Tibial nerve (tissue), 4 donors: ENCODE results near the gene ANO5. TPM values are rescaled to one million over a fixed set of nuclear protein-coding genes. Genes with fewer than 3 reads are reported as not detected.

ENCODE experiments used
- DNase-seq, 2 donors: peaks; one replicate each; pipeline ENCODE4 v3.0.0-alpha.2; 2019; ENCODE audit warnings: low spot score in 2 of 2
- H3K27ac ChIP-seq, 4 donors: fragments of 200-600 bp; sonication (generic) in 3 of 4; one replicate each; pipeline ENCODE4 v1.5.1; 2017 to 2019; ENCODE audit warnings: mild to moderate bottlenecking in 1 of 4
- H3K27me3 ChIP-seq, 2 donors: fragments of 200-600 bp; sonication (generic) in 1 of 2; one replicate each; pipeline versions ENCODE4 v1.5.1 to v1.6.0; 2017 to 2019
- H3K36me3 ChIP-seq, 3 donors: fragments of 200-600 bp; sonication (generic); one replicate each; pipeline ENCODE4 v1.5.1; 2018 to 2019
- H3K4me1 ChIP-seq, 4 donors: fragments of 200-600 bp; sonication (generic) in 3 of 4; one replicate each; pipeline ENCODE4 v1.5.1; 2017 to 2019
- H3K4me3 ChIP-seq, 4 donors: fragments of 200-600 bp; sonication (generic) in 3 of 4; one replicate each; pipeline ENCODE4 v1.5.1; 2017 to 2019; ENCODE audit warnings: mild to moderate bottlenecking in 1 of 4, moderate library complexity in 1 of 4
- H3K9me3 ChIP-seq, 4 donors: fragments of 200-600 bp; sonication (generic) in 3 of 4; one replicate each; pipeline ENCODE4 v1.5.1; 2017 to 2019
- EP300 ChIP-seq, 2 donors: sonication (generic); formaldehyde crosslinking; IDR thresholded peaks; one replicate each; pipeline ENCODE4 v1.6.1; 2017; ENCODE audit warnings: antibody characterized with exemption in 2 of 2, mild to moderate bottlenecking in 1 of 2
- POLR2A ChIP-seq, 2 donors: fragments of 450-650 bp; IDR thresholded peaks; one replicate each; pipeline ENCODE4 v1.6.1; 2017; ENCODE audit warnings: antibody characterized with exemption in 2 of 2, mild to moderate bottlenecking in 2 of 2, moderate library complexity in 2 of 2
- WGBS, 2 donors: methylation state at CpG; one replicate each; pipeline ENCODE4 v1.1.5; 2018; 5-methylcytosine and 5-hydroxymethylcytosine counted together
- total RNA-seq, 4 donors: library from RNA; depleted of rRNA; stranded (reverse); fragments of >200 nt; gene quantifications; one replicate each; pipeline ENCODE4 v1.1.0, GENCODE V29; 2016
- TF ChIP-seq, protein P1 (sequence below), 5 experiments: fragments of 200-600 bp in 3 of 5; fragments of 450-650 bp in 2 of 5; sonication (generic) in 3 of 5; IDR thresholded peaks; one replicate each; pipeline ENCODE4 v1.5.1; 2016 to 2019; ENCODE audit warnings: antibody characterized with exemption in 5 of 5, mild to moderate bottlenecking in 3 of 5, moderate library complexity in 2 of 5

The ANO5 gene, protein sequence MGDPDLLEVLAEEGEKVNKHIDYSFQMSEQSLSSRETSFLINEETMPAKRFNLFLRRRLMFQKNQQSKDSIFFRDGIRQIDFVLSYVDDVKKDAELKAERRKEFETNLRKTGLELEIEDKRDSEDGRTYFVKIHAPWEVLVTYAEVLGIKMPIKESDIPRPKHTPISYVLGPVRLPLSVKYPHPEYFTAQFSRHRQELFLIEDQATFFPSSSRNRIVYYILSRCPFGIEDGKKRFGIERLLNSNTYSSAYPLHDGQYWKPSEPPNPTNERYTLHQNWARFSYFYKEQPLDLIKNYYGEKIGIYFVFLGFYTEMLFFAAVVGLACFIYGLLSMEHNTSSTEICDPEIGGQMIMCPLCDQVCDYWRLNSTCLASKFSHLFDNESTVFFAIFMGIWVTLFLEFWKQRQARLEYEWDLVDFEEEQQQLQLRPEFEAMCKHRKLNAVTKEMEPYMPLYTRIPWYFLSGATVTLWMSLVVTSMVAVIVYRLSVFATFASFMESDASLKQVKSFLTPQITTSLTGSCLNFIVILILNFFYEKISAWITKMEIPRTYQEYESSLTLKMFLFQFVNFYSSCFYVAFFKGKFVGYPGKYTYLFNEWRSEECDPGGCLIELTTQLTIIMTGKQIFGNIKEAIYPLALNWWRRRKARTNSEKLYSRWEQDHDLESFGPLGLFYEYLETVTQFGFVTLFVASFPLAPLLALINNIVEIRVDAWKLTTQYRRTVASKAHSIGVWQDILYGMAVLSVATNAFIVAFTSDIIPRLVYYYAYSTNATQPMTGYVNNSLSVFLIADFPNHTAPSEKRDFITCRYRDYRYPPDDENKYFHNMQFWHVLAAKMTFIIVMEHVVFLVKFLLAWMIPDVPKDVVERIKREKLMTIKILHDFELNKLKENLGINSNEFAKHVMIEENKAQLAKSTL
- 1 to 10 TPM in 3 of 4 donors, under 1 TPM in 1; 0.90 to 5.1 (median 1.1) TPM for total RNA-seq

DNA sequence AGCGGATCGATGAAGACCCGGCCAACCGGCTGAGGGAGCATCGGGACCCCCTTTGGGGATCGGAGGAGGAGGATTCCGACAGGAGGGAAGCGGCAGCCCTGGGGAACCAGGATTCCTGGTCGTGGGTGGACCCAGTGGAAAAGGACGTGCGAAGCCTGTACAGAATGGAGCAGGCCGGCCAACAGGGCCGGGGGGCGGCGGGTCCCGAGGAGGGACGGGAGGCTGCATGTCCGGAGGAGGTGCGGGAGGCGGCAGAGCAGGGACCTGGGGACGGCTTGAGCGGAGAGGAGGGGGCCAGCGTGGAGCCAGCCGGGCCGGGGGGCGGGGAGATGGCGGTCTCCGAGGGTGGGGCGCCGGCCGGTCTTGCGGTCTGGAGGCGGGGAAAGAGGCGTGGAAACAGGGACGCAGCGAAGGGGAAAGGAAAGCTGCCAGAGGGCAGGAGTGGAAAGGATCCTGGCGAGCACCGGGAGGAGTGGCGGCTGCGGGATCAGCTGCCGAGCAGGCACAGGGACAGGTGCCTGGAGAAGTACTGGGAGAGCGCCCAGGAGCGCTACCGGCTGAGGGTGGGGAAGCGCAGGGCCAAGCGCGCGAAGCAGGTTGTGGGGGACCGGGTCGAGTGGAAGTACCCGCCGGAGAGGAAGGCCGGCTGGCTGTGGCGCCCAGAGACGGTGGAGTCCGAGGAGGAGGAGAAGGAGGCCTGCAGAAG lies at the start of gene ANO5:
Gene ANO5, plus strand, starts transcription at position 444 of the 706 bp plus-strand sequence. CDS start 408 bp downstream, outside the sequence.
- peak within 1 kb of the TSS in 1 of 4 donors; percentile 57 for H3K27ac ChIP-seq
- 2 to 3% methylated on average over 56 of the region's 56 CpGs for WGBS, 2 donors
- DNase-seq = peak in 1 of 2 donors; percentile 14

DNA sequence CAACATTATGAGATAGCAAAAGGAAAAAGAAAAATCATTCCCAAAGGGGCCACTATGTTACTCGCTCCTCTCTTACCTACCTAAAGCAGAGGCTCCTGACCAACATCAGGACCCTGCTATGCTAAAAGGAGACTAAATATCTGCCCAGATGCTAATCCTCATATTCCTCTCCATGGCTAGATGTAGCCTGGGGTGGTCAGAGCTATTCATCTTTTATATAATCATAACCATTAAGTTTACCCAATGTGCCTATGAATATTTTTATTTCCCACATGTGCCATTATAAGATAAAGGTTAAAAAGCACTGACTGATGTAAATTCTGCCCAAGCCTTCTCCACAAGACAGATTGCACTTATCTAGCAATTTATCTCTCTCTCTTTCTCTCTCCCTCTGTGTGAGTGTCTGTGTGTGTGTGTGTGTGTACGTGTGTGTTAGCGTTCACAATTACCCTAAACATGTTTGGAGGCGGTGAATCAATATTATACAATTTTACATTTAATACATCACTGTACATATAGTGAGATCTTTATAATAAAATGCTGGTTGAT lies 41.2 kb upstream of the ANO5 start:
- no peaks in the 10 kb centered on the region for H3K4me1 ChIP-seq
- H3K27ac ChIP-seq = no peak overlapping the region
- no peaks in the 10 kb centered on the region for H3K27me3 ChIP-seq
- TF ChIP-seq, protein P1, sequence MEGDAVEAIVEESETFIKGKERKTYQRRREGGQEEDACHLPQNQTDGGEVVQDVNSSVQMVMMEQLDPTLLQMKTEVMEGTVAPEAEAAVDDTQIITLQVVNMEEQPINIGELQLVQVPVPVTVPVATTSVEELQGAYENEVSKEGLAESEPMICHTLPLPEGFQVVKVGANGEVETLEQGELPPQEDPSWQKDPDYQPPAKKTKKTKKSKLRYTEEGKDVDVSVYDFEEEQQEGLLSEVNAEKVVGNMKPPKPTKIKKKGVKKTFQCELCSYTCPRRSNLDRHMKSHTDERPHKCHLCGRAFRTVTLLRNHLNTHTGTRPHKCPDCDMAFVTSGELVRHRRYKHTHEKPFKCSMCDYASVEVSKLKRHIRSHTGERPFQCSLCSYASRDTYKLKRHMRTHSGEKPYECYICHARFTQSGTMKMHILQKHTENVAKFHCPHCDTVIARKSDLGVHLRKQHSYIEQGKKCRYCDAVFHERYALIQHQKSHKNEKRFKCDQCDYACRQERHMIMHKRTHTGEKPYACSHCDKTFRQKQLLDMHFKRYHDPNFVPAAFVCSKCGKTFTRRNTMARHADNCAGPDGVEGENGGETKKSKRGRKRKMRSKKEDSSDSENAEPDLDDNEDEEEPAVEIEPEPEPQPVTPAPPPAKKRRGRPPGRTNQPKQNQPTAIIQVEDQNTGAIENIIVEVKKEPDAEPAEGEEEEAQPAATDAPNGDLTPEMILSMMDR (IDR thresholded peaks at IDR 0.05) = no peak
- no peak overlapping the region for H3K4me3 ChIP-seq
- no peak for DNase-seq
- H3K36me3 ChIP-seq = no peaks in the 10 kb centered on the region
- 86 to 90% methylated on average over 4 of the region's 4 CpGs for WGBS, 2 donors
- no peaks in the 10 kb centered on the region for H3K9me3 ChIP-seq

More for the DNA sequence above, at the start of gene ANO5:
- H3K36me3 ChIP-seq = no peaks in the 10 kb centered on the region
- no peak for TF ChIP-seq POLR2A (IDR thresholded peaks at IDR 0.05)
- TF ChIP-seq EP300 (IDR thresholded peaks at IDR 0.05) = no peak
- TF ChIP-seq, protein P1 (IDR thresholded peaks at IDR 0.05) = no peak
- H3K4me1 ChIP-seq = peaks cover 0 to 23% (median 4%) of the 10 kb centered on the region in 4 donors
- peak within 1 kb of the TSS; percentile 25 to 57 (median 50) for H3K4me3 ChIP-seq
- H3K9me3 ChIP-seq = no peaks in the 10 kb centered on the region
- H3K27me3 ChIP-seq = peaks cover 0 to 25% of the 10 kb centered on the region in 2 donors

DNA sequence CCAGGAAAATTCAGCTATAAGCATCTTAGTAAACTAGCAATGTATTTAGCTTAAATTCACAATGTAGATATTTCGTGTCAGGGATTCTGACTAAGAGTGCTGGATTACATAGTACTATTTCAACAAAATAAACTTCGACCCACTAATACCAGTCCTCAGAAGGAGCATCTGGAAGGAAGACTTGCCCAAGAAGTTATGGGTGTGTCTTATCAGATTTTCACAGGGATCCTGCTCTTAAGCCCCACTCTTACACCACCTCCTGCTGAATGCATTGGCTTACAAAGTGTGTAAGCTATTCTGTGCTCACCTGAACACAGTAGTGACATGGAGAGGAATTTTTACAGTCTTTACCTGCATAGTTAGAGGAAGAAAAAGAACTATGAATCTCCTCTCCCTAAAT lies 35.4 kb upstream of the ANO5 start:
- 92 to 98% methylated on average over 2 of the region's 2 CpGs for WGBS, 2 donors
- no peak for DNase-seq
- TF ChIP-seq POLR2A (IDR thresholded peaks at IDR 0.05) (no peak), EP300 (IDR thresholded peaks at IDR 0.05) (no peak)
- TF ChIP-seq, protein P1 (IDR thresholded peaks at IDR 0.05) = no peak
- no peaks in the 10 kb centered on the region for H3K9me3 ChIP-seq
- no peak overlapping the region for H3K27ac ChIP-seq
- H3K4me3 ChIP-seq = no peak overlapping the region
- H3K36me3 ChIP-seq = no peaks in the 10 kb centered on the region
- no peaks in the 10 kb centered on the region for H3K27me3 ChIP-seq
- no peaks in the 10 kb centered on the region for H3K4me1 ChIP-seq

DNA sequence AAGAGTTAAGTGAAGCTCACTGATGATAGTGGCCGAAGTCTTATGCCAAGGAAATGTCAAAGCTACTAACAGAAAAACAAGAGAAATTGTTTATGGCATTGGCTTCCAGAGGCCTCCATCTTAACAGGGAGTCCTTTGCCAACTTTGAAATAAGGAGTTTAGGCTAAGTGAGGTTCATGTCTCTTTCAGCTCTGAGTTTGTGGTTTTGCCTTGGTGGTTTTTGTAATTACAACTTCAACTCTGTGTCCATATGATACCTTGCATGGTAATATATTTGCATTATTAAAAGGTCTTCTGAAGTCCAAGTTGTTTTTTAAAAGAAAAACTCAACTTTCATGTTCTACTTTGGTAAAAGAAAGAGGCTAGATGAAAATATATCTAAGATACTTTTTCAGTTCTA lies 31.4 kb upstream of the ANO5 start:
- 59 to 63% methylated on average over 1 of the region's 1 CpG for WGBS, 2 donors
- H3K36me3 ChIP-seq = no peaks in the 10 kb centered on the region
- no peak overlapping the region for H3K27ac ChIP-seq
- no peak for DNase-seq
- TF ChIP-seq POLR2A (IDR thresholded peaks at IDR 0.05) (no peak), EP300 (IDR thresholded peaks at IDR 0.05) (no peak)
- TF ChIP-seq, protein P1 (IDR thresholded peaks at IDR 0.05) = no peak
- no peak overlapping the region for H3K4me3 ChIP-seq
- no peaks in the 10 kb centered on the region for H3K27me3 ChIP-seq
- no peaks in the 10 kb centered on the region for H3K9me3 ChIP-seq
- no peaks in the 10 kb centered on the region for H3K4me1 ChIP-seq
